HepG2 (cell line): Measurements from ENCODE around the gene KIF13A. TPM values are rescaled to one million over a fixed set of nuclear protein-coding genes. Genes with fewer than 3 reads are reported as not detected.

Source experiments
- ATAC-seq: fragments of 200-7000 bp; cut with Tn5 transposase; 3 replicates; pipeline ENCODE4 v1.9.1; 2020; ENCODE audit warnings: mild to moderate bottlenecking, moderate library complexity
- BruUV-seq: library from RNA; stranded (reverse); fragments of 400-500 nt; replicated peaks from 2 replicates; lab custom pipeline; 2021; lab: Mats Ljungman, UMichigan
- CTCF ChIA-PET: fragments of 300-600 bp; formaldehyde crosslinking; extraction: SDS; loops from one replicate; lab custom pipeline; 2021; ENCODE audit warnings: low total read pairs, inconsistent platforms, low intra/inter-chr PET ratio; lab: Yijun Ruan, JAX
- POLR2A ChIA-PET: fragments of 350-600 bp; sonication (Branson Sonifier 250); formaldehyde crosslinking; loops from one replicate; lab custom pipeline; 2020; ENCODE audit warnings: antibody characterized with exemption, inconsistent platforms; lab: Yijun Ruan, JAX
- DNase-seq: peaks from one replicate; pipeline ENCODE4 v3.0.0-alpha.2; 2015; ENCODE audit warnings: low spot score
- FAIRE-seq: peaks from 3 replicates; lab custom pipeline; 2011; peaks lifted over from hg19 to GRCh38; lab: Jason Lieb, UNC
- H2AFZ ChIP-seq: one replicate; pipeline ENCODE4 v1.6.1; 2011; ENCODE audit warnings: low read length, inconsistent platforms
- H3K27ac ChIP-seq: fragments of 300-600 bp; 3 replicates; pipeline ENCODE4 v1.8.0; 2011; ENCODE audit warnings: mixed run types, mild to moderate bottlenecking, mixed read lengths, low read length, inconsistent platforms; ENCODE audit not compliant: insufficient read depth; ENCODE audit errors: extremely low read length
- H3K27me3 ChIP-seq, 2 experiments: fragments of 200-600 bp in 1 of 2; 2 replicates in 1 of 2; 3 replicates in 1 of 2; pipeline versions ENCODE4 v1.6.0 to v1.8.0; 2011; ENCODE audit warnings: low read length in 2 of 2, mild to moderate bottlenecking in 2 of 2, moderate library complexity in 2 of 2, inconsistent platforms in 1 of 2; ENCODE audit not compliant: insufficient read depth in 2 of 2, control insufficient read depth in 1 of 2
- H3K36me3 ChIP-seq, 2 experiments: fragments of 200-600 bp in 1 of 2; replicated peaks in 1 of 2; 2 replicates in 1 of 2; 3 replicates in 1 of 2; pipeline versions ENCODE4 v1.5.1 to v1.8.0; 2011; ENCODE audit warnings: low read length in 2 of 2, inconsistent platforms in 1 of 2; ENCODE audit not compliant: insufficient read depth in 2 of 2, control insufficient read depth in 1 of 2
- H3K4me1 ChIP-seq: 2 replicates; pipeline ENCODE4 v1.5.1; 2012; ENCODE audit warnings: low read length, inconsistent platforms; ENCODE audit not compliant: insufficient read depth
- H3K4me2 ChIP-seq: 2 replicates; pipeline ENCODE4 v1.6.0; 2011; ENCODE audit warnings: low read depth, low read length, inconsistent platforms
- H3K4me3 ChIP-seq, 3 experiments: fragments of 200-600 bp in 1 of 3; sonication (generic), shearing (Covaris generic) in 1 of 3; replicated peaks in 1 of 3; 2 replicates each; pipeline ENCODE4 v1.5.1; 2011 to 2016; ENCODE audit warnings: low read length in 3 of 3, inconsistent platforms in 2 of 3, low read depth in 2 of 3, mild to moderate bottlenecking in 2 of 3, control low read depth in 1 of 3, mixed read lengths in 1 of 3; ENCODE audit not compliant: insufficient read depth in 1 of 3
- H3K79me2 ChIP-seq: one replicate; pipeline ENCODE4 v1.6.1; 2011; ENCODE audit warnings: low read length, inconsistent platforms; ENCODE audit not compliant: insufficient read depth
- H3K9ac ChIP-seq: 2 replicates; pipeline ENCODE4 v1.6.0; 2011; ENCODE audit warnings: mild to moderate bottlenecking, low read depth, low read length, inconsistent platforms; ENCODE audit not compliant: insufficient read depth
- H3K9me3 ChIP-seq: 2 replicates; pipeline ENCODE4 v1.5.1; 2012; ENCODE audit warnings: mild to moderate bottlenecking, low read length
- H4K20me1 ChIP-seq: 2 replicates; pipeline ENCODE4 v1.6.0; 2011; ENCODE audit warnings: inconsistent platforms, mild to moderate bottlenecking, low read length, moderate library complexity; ENCODE audit not compliant: insufficient read depth
- EHMT2 ChIP-seq: fragments of 200-600 bp; sonication (generic); IDR thresholded peaks from 2 replicates; pipeline ENCODE4 v1.7.0; 2017; ENCODE audit warnings: antibody characterized with exemption, low read depth, low read length, borderline replicate concordance
- GLMP ChIP-seq: sonication (generic); formaldehyde crosslinking; IDR thresholded peaks from 2 replicates; pipeline ENCODE4 v1.9.0; 2021; ENCODE audit warnings: missing genetic modification reagents, mild to moderate bottlenecking, borderline replicate concordance
- HDAC2 ChIP-seq: sonication (generic); formaldehyde crosslinking; IDR thresholded peaks from 2 replicates; pipeline ENCODE4 v1.4.0; 2020; ENCODE audit warnings: missing genetic modification reagents
- HOXD1 ChIP-seq: sonication (generic); formaldehyde crosslinking; IDR thresholded peaks from 2 replicates; pipeline ENCODE4 v1.5.0; 2020; ENCODE audit warnings: missing genetic modification reagents
- NBN ChIP-seq: fragments of 450-650 bp; conservative IDR thresholded peaks from 2 replicates; pipeline ENCODE4 v1.6.1; 2017
- NFE2L2 ChIP-seq: fragments of 150-350 bp; IDR thresholded peaks from 2 replicates; pipeline ENCODE4 v1.6.1; 2014; ENCODE audit warnings: low read length
- NR2C2 ChIP-seq: sonication (generic); formaldehyde crosslinking; IDR thresholded peaks from 2 replicates; pipeline ENCODE4 v1.4.0; 2020; ENCODE audit warnings: missing genetic modification reagents, mild to moderate bottlenecking, moderate library complexity, borderline replicate concordance
- PCBP1 ChIP-seq: fragments of 200-400 bp; formaldehyde crosslinking; IDR thresholded peaks from 2 replicates; pipeline ENCODE4 v1.6.1; 2017; ENCODE audit warnings: mild to moderate bottlenecking, low read depth, low read length, borderline replicate concordance
- SMARCC2 ChIP-seq: fragments of 450-650 bp; IDR thresholded peaks from 2 replicates; pipeline ENCODE4 v1.6.1; 2017; ENCODE audit warnings: antibody characterized with exemption, mild to moderate bottlenecking
- ZBTB1 ChIP-seq: sonication (generic); formaldehyde crosslinking; IDR thresholded peaks from 2 replicates; pipeline ENCODE4 v1.4.0; 2020; ENCODE audit warnings: missing genetic modification reagents, borderline replicate concordance
- ZFYVE20 ChIP-seq: sonication (generic); formaldehyde crosslinking; IDR thresholded peaks from 2 replicates; pipeline ENCODE4 v1.8.0; 2023; ENCODE audit warnings: low read depth, mild to moderate bottlenecking, moderate library complexity, missing genetic modification reagents, borderline replicate concordance
- ZNF260 ChIP-seq: sonication (generic); formaldehyde crosslinking; IDR thresholded peaks from 2 replicates; pipeline ENCODE4 v1.4.0; 2020; ENCODE audit warnings: missing genetic modification reagents, low read depth, mild to moderate bottlenecking, borderline replicate concordance
- ZNF263 ChIP-seq: sonication (generic); formaldehyde crosslinking; IDR thresholded peaks from 2 replicates; pipeline ENCODE4 v1.4.0; 2020; ENCODE audit warnings: missing genetic modification reagents
- ZNF292 ChIP-seq: sonication (generic); formaldehyde crosslinking; IDR thresholded peaks from 2 replicates; pipeline ENCODE4 v1.8.1; 2022; ENCODE audit warnings: mild to moderate bottlenecking, low read depth, missing genetic modification reagents, borderline replicate concordance
- ZNF567 ChIP-seq: sonication (generic); formaldehyde crosslinking; IDR thresholded peaks from 2 replicates; pipeline ENCODE4 v1.8.1; 2023; ENCODE audit warnings: mild to moderate bottlenecking, missing genetic modification reagents, borderline replicate concordance
- ZNF660 ChIP-seq: sonication (generic); formaldehyde crosslinking; IDR thresholded peaks from 2 replicates; pipeline ENCODE4 v1.5.1; 2020; ENCODE audit warnings: mild to moderate bottlenecking, low read depth, missing genetic modification reagents, borderline replicate concordance
- ZNF83 ChIP-seq: sonication (generic); formaldehyde crosslinking; IDR thresholded peaks from 2 replicates; pipeline ENCODE4 v1.4.0; 2020; ENCODE audit warnings: missing genetic modification reagents, mild to moderate bottlenecking, borderline replicate concordance
- ZSCAN22 ChIP-seq: sonication (generic); formaldehyde crosslinking; IDR thresholded peaks from 2 replicates; pipeline ENCODE4 v1.4.0; 2020; ENCODE audit warnings: mild to moderate bottlenecking, missing genetic modification reagents
- WGBS: methylation state at CpG from one replicate; pipeline ENCODE4 v1.1.6; 2017; ENCODE audit warnings: low lambda C conversion rate; 5-methylcytosine and 5-hydroxymethylcytosine counted together
- in situ Hi-C: cut with HindIII; loops from 2 replicates; pipeline ENCODE4 v1.10.0; 2017; ENCODE audit warnings: low pct_unique_long_range_greater_than_20kb; ENCODE audit not compliant: extremely low pct_ligation_motif_present
- intact Hi-C: fragments of 100-400 bp; cut with micrococcal nuclease; formaldehyde crosslinking; loops from one replicate; pipeline ENCODE4 v1.10.0; 2022; ENCODE audit not compliant: unreplicated experiment
- polyA plus RNA-seq, 8 experiments: library from polyadenylated mRNA; depleted of rRNA in 3 of 8; stranded (reverse) in 7 of 8; unstranded in 1 of 8; fragments of >200 nt; fragmentation: Illumina TruSeq in 4 of 8; extraction: Trizol in 4 of 8; gene quantifications; 2 replicates each; pipeline versions ENCODE4 v1.2.1 to v1.2.3, GENCODE V29; 2011 to 2016; ENCODE audit warnings: low read depth in 4 of 8, missing spikeins in 1 of 8, mixed read lengths in 1 of 8; ENCODE audit not compliant: insufficient read depth in 1 of 8
- total RNA-seq, 5 experiments: library from RNA; depleted of rRNA; stranded (reverse); fragments of >200 nt; fragmentation: Illumina TruSeq; extraction: Trizol; gene quantifications; 2 replicates each; pipeline ENCODE4 v1.2.3, GENCODE V29; 2016; ENCODE audit warnings: low read depth in 1 of 5

The KIF13A gene
- total and polyA plus RNA-seq, 2 of the 13 experiments (the other 11 are each of a cell fraction or from before 2014, with no cell fraction given): 21.1 to 37.2 TPM

DNA sequence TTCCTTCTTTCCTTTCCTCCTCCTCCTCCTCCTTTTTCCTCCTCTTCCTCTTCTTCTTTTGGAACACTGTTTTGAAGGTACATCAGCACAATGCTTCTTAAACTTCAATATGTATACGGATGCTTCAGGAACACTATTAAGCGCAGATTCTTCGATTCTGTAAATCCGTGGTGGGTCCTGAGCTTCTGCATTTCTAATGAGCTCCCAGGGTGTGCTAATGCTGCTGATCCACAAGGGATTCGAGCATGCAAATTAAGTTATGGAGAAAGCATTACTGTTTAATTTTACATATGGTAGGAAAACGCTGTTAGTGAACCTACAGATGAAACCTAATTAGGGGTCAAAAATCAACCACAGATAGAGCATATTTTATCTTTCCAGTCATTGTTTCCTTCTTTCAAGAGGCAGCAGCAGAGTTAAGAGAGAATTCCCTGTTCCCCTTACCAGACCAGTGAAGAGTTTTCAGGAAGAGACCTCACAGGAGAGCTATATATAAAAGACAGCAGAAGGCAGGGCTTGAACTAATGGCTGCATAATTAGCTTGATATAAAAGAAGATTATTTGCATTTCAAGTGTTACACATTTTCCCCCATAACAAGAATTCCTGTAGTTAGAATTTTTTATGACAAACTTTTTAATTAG is 47.2 kb downstream of the KIF13A start:
- ATAC-seq (no peak), DNase-seq (no peak), FAIRE-seq (no peak)
- H3K9ac ChIP-seq: no peak overlapping the region
- POLR2A ChIA-PET: no interaction called here
- no peaks in the 10 kb centered on the region for H4K20me1 ChIP-seq
- CTCF ChIA-PET: no interaction called here
- H3K4me1 ChIP-seq: no peaks in the 10 kb centered on the region
- WGBS: 95% methylated on average over 6 of the region's 6 CpGs
- H3K27ac ChIP-seq: no peak overlapping the region
- H3K27me3 ChIP-seq: no peaks in the 10 kb centered on the region
- TF ChIP-seq ZNF292 (no peak), GLMP (CRISPR knock-in tag) (no peak), NR2C2 (no peak), ZNF83 (CRISPR knock-in tag) (no peak), ZBTB1 (CRISPR knock-in tag) (no peak), NFE2L2 (no peak), HDAC2 (CRISPR knock-in tag) (no peak), ZNF260 (no peak), EHMT2 (no peak), ZNF660 (CRISPR knock-in tag) (no peak), HOXD1 (CRISPR knock-in tag) (no peak), SMARCC2 (no peak), ZNF263 (CRISPR knock-in tag) (no peak), ZSCAN22 (CRISPR knock-in tag) (no peak), PCBP1 (no peak), ZFYVE20 (CRISPR knock-in tag) (no peak), NBN (no peak), ZNF567 (no peak)
- H2AFZ ChIP-seq: no peak overlapping the region
- BruUV-seq: no TSS peak
- no peaks in the 10 kb centered on the region for H3K36me3 ChIP-seq
- no peak overlapping the region for H3K4me2 ChIP-seq
- H3K4me3 ChIP-seq: no peak overlapping the region
- no peaks in the 10 kb centered on the region for H3K9me3 ChIP-seq
- in situ Hi-C loops (no loop called here), intact Hi-C loops (no loop called here)
- H3K79me2 ChIP-seq: no peaks in the 10 kb centered on the region
